SK-N-SH treated with all-trans-retinoic acid at 6 μM for 48 hours (cell line): ENCODE data around the gene RPRD1B.

Experiments used
- ATAC-seq: fragments of 200-7000 bp; cut with Tn5 transposase; 3 replicates; pipeline ENCODE4 v1.9.1; 2020; ENCODE audit warnings: mild to moderate bottlenecking, moderate library complexity
- ARNTL ChIP-seq: fragments of 450-650 bp; formaldehyde crosslinking; IDR thresholded peaks from 2 replicates; pipeline ENCODE4 v1.5.0; 2020; ENCODE audit warnings: low read depth, mild to moderate bottlenecking, moderate library complexity, borderline replicate concordance
- BACH2 ChIP-seq: fragments of 250-450 bp; sonication (Bioruptor Pico); IDR thresholded peaks from 2 replicates; pipeline ENCODE4 v1.9.0; 2021; ENCODE audit warnings: mild to moderate bottlenecking, borderline replicate concordance
- CSDC2 ChIP-seq: fragments of 250-450 bp; sonication (Bioruptor Pico); IDR thresholded peaks from 2 replicates; pipeline ENCODE4 v1.5.0; 2020; ENCODE audit warnings: mild to moderate bottlenecking, moderate library complexity
- ESRRG ChIP-seq: fragments of 250-450 bp; sonication (Bioruptor Pico); IDR thresholded peaks from 2 replicates; pipeline ENCODE4 v1.6.1; 2021; ENCODE audit warnings: mild to moderate bottlenecking
- GLIS3 ChIP-seq: fragments of 250-450 bp; sonication (Bioruptor Pico); IDR thresholded peaks from 2 replicates; pipeline ENCODE4 v1.5.0; 2020; ENCODE audit warnings: mild to moderate bottlenecking, moderate library complexity
- ISL1 ChIP-seq: fragments of 250-450 bp; sonication (Bioruptor Pico); IDR thresholded peaks from 2 replicates; pipeline ENCODE4 v2.1.2; 2022; ENCODE audit warnings: mild to moderate bottlenecking, moderate library complexity
- OSR1 ChIP-seq: fragments of 250-450 bp; sonication (Bioruptor Pico); IDR thresholded peaks from 2 replicates; pipeline ENCODE4 v1.8.0; 2022; ENCODE audit warnings: moderate library complexity, mild to moderate bottlenecking, inconsistent platforms
- PATZ1 ChIP-seq: fragments of 250-450 bp; sonication (Bioruptor Pico); IDR thresholded peaks from 2 replicates; pipeline ENCODE4 v1.8.0; 2020; ENCODE audit warnings: mild to moderate bottlenecking, moderate library complexity, borderline replicate concordance
- POU6F1 ChIP-seq: fragments of 250-450 bp; sonication (Bioruptor Pico); IDR thresholded peaks from 2 replicates; pipeline ENCODE4 v1.8.0; 2021; ENCODE audit warnings: low read depth, mild to moderate bottlenecking, moderate library complexity, borderline replicate concordance
- PPARA ChIP-seq: fragments of 250-450 bp; sonication (Bioruptor Pico); IDR thresholded peaks from 2 replicates; pipeline ENCODE4 v1.5.0; 2020; ENCODE audit warnings: mild to moderate bottlenecking, borderline replicate concordance
- SNAI2 ChIP-seq: fragments of 250-450 bp; sonication (Bioruptor Pico); IDR thresholded peaks from 2 replicates; pipeline ENCODE4 v1.5.0; 2020; ENCODE audit warnings: mild to moderate bottlenecking, moderate library complexity
- TCF4 ChIP-seq: fragments of 250-450 bp; sonication (Bioruptor Pico); IDR thresholded peaks from 2 replicates; pipeline ENCODE4 v1.8.0; 2021; ENCODE audit warnings: mild to moderate bottlenecking, moderate library complexity, borderline replicate concordance
- TOX ChIP-seq: fragments of 250-450 bp; sonication (Bioruptor Pico); IDR thresholded peaks from 2 replicates; pipeline ENCODE4 v1.8.0; 2021; ENCODE audit warnings: mild to moderate bottlenecking, moderate library complexity, borderline replicate concordance
- TSHZ2 ChIP-seq: fragments of 250-450 bp; sonication (Bioruptor Pico); IDR thresholded peaks from 2 replicates; pipeline ENCODE4 v1.5.0; 2020; ENCODE audit warnings: mild to moderate bottlenecking, moderate library complexity
- ZC3H10 ChIP-seq: fragments of 250-450 bp; sonication (Bioruptor Pico); IDR thresholded peaks from 2 replicates; pipeline ENCODE4 v1.5.1; 2021; ENCODE audit warnings: mild to moderate bottlenecking, moderate library complexity
- ZFP3 ChIP-seq: fragments of 250-450 bp; sonication (Bioruptor Pico); IDR thresholded peaks from 2 replicates; pipeline ENCODE4 v1.5.0; 2020; ENCODE audit warnings: mild to moderate bottlenecking, moderate library complexity
- ZNF565 ChIP-seq: fragments of 450-650 bp; formaldehyde crosslinking; conservative IDR thresholded peaks from 2 replicates; pipeline ENCODE4 v1.5.0; 2020; ENCODE audit warnings: low read depth, mild to moderate bottlenecking, moderate library complexity
- ZNF70 ChIP-seq: fragments of 450-650 bp; formaldehyde crosslinking; IDR thresholded peaks from 2 replicates; pipeline ENCODE4 v1.5.0; 2020; ENCODE audit warnings: mild to moderate bottlenecking, moderate library complexity
- ZNF8 ChIP-seq: fragments of 450-650 bp; formaldehyde crosslinking; IDR thresholded peaks from 2 replicates; pipeline ENCODE4 v1.5.0; 2020; ENCODE audit warnings: mild to moderate bottlenecking, moderate library complexity
- TF ChIP-seq, protein P1 (sequence below): fragments of 250-450 bp; sonication (Bioruptor Pico); IDR thresholded peaks from 2 replicates; pipeline ENCODE4 v1.5.1; 2021; ENCODE audit warnings: mild to moderate bottlenecking, moderate library complexity
- TF ChIP-seq, protein P2 (sequence below): fragments of 250-450 bp; sonication (Bioruptor Pico); IDR thresholded peaks from 2 replicates; pipeline ENCODE4 v1.5.1; 2020; ENCODE audit warnings: low read depth, mild to moderate bottlenecking, moderate library complexity

Gene RPRD1B

DNA sequence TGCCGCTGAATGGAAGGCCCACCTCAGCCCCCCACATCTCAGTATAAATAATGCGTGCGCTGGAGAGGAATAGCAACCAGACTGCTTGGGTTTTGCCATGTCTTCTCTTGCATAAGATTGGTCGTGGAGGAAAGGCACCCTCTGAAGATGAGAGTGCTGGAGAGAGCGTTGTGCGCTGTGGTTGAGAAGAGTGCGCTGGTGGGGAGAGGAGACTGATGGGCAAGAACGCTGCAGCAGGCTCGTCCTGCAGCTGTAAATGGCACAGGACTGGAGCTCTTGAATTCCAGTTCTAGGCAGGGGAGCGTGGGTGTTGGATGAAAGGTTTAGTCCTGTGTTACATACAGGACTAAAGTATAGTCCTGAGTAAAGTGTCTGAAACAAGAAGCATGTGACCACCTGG lies 51.5 kb downstream of the RPRD1B start:
- no peak for ATAC-seq
- TF ChIP-seq ZNF565 (CRISPR knock-in tag) (no peak), SNAI2 (CRISPR knock-in tag) (no peak), ZNF8 (CRISPR knock-in tag) (no peak)
- TF ChIP-seq, all 23 proteins: peak for 0

DNA sequence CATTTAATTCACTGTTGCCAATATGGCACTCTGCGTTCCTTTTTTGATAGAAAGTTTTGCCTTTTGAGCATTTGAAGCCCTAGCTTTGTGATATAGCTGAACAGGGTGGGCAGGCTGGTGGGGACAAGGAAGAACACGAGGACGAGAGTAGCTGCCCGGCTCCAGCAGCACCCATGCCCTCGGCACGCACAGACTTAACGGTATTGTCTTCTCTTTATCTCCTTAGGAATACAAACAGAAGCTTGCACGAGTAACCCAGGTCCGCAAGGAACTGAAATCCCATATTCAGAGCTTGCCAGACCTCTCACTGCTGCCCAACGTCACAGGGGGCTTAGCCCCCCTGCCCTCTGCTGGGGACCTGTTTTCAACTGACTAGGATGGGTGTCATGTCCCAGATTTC lies 56.0 kb downstream of the RPRD1B start:
- no peak for TF ChIP-seq ZNF70 (CRISPR knock-in tag)
- TF ChIP-seq ZFP3: no peak
- TF ChIP-seq, protein P1, sequence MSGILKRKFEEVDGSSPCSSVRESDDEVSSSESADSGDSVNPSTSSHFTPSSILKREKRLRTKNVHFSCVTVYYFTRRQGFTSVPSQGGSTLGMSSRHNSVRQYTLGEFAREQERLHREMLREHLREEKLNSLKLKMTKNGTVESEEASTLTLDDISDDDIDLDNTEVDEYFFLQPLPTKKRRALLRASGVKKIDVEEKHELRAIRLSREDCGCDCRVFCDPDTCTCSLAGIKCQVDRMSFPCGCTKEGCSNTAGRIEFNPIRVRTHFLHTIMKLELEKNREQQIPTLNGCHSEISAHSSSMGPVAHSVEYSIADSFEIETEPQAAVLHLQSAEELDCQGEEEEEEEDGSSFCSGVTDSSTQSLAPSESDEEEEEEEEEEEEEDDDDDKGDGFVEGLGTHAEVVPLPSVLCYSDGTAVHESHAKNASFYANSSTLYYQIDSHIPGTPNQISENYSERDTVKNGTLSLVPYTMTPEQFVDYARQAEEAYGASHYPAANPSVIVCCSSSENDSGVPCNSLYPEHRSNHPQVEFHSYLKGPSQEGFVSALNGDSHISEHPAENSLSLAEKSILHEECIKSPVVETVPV (CRISPR knock-in tag): no peak
- no peak for TF ChIP-seq GLIS3 (CRISPR knock-in tag)
- no peak for TF ChIP-seq BACH2
- no peak for ATAC-seq

DNA sequence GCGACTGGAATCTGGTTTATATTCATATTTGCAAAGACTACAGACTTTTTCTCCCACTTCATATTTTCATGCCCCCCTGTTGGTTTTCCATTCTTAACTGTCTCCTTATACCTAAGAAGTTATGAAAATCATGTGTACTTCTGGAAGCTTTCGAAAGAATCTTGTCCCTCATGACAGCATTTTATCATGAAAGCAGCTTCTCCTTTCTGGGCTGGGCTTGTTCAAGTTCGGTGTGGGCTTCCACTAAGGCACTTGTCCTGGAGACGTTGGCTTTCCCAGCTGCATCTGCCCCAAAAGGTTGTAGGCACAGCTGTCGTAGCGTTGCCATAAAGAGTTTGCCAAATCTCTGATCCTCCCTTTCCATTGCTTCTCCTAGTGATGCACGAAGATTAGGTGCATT lies 56.5 kb downstream of the RPRD1B start:
- ATAC-seq: no peak
- TF ChIP-seq TSHZ2 (CRISPR knock-in tag) (no peak), ZC3H10 (CRISPR knock-in tag) (no peak), SNAI2 (CRISPR knock-in tag) (no peak), GLIS3 (CRISPR knock-in tag) (no peak), PATZ1 (CRISPR knock-in tag) (no peak), ZNF565 (CRISPR knock-in tag) (no peak), ARNTL (CRISPR knock-in tag) (no peak), CSDC2 (CRISPR knock-in tag) (no peak), ESRRG (CRISPR knock-in tag) (no peak), PPARA (no peak), OSR1 (CRISPR knock-in tag) (no peak), ZNF70 (CRISPR knock-in tag) (no peak), POU6F1 (CRISPR knock-in tag) (no peak), ISL1 (CRISPR knock-in tag) (no peak), TOX (no peak), TCF4 (CRISPR knock-in tag) (no peak)
- TF ChIP-seq, protein P1 (CRISPR knock-in tag): no peak
- TF ChIP-seq, protein P2, sequence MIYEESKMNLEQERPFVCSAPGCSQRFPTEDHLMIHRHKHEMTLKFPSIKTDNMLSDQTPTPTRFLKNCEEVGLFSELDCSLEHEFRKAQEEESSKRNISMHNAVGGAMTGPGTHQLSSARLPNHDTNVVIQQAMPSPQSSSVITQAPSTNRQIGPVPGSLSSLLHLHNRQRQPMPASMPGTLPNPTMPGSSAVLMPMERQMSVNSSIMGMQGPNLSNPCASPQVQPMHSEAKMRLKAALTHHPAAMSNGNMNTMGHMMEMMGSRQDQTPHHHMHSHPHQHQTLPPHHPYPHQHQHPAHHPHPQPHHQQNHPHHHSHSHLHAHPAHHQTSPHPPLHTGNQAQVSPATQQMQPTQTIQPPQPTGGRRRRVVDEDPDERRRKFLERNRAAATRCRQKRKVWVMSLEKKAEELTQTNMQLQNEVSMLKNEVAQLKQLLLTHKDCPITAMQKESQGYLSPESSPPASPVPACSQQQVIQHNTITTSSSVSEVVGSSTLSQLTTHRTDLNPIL (CRISPR knock-in tag): no peak
